H1 (cell line): ENCODE data around the gene RPL21.

Experiments used
- CHD2 ChIP-seq: IDR thresholded peaks from 2 replicates; pipeline ENCODE4 v1.6.1; 2012; ENCODE audit warnings: low read length, improper control_type of control experiment
- HDAC2 ChIP-seq, 2 experiments: fragments of 300-600 bp in 1 of 2; sonication (generic) in 1 of 2; IDR thresholded peaks; 2 replicates each; pipeline ENCODE4 v1.6.1; 2011 to 2012; ENCODE audit warnings: low read depth in 2 of 2, low read length in 2 of 2, mild to moderate bottlenecking in 2 of 2, moderate library complexity in 2 of 2, borderline replicate concordance in 1 of 2, inconsistent platforms in 1 of 2
- POLR2A ChIP-seq, 2 experiments: IDR thresholded peaks; 1 replicate in 1 of 2; 2 replicates in 1 of 2; pipeline ENCODE4 v1.6.1; 2011; ENCODE audit warnings: low read depth in 2 of 2, low read length in 2 of 2, mild to moderate bottlenecking in 2 of 2; ENCODE audit errors: control extremely low read depth in 1 of 2
- RFX5 ChIP-seq: IDR thresholded peaks from 2 replicates; pipeline ENCODE4 v1.6.1; 2011; ENCODE audit warnings: low read depth, low read length, improper control_type of control experiment, borderline replicate concordance
- SP1 ChIP-seq: IDR thresholded peaks from 2 replicates; pipeline ENCODE4 v1.6.1; 2011; ENCODE audit warnings: low read depth, low read length
- TF ChIP-seq, protein P1 (sequence below), 3 experiments: IDR thresholded peaks; 1 replicate in 2 of 3; 2 replicates in 1 of 3; pipeline versions ENCODE4 v1.5.1 to v1.6.1; 2011; ENCODE audit warnings: low read length in 3 of 3, mild to moderate bottlenecking in 3 of 3, inconsistent platforms in 2 of 3, low read depth in 1 of 3, moderate library complexity in 1 of 3; ENCODE audit not compliant: insufficient read depth in 1 of 3; ENCODE audit errors: control extremely low read depth in 1 of 3

DNA sequence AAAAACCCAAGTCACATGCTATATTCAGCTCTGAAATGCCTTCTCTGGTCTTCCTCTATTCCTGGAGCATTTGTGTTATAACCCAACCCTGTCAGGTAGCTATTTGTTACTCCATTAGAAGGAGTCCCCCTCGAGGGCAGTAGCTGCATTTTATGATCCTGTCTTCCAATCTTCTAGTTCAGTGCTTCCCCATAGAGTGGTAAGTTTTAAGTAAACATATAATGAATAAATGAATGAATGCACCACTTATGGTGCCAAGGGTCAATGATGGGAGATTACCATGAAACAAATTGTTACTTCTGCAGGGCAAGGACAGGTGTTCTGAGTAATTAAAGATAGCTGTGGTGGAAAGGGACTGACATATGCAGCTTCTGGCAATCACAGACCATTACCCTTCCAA lies 23.3 kb downstream of the RPL21 start:
- no peak for TF ChIP-seq CHD2
- TF ChIP-seq RFX5 = no peak
- TF ChIP-seq, protein P1, sequence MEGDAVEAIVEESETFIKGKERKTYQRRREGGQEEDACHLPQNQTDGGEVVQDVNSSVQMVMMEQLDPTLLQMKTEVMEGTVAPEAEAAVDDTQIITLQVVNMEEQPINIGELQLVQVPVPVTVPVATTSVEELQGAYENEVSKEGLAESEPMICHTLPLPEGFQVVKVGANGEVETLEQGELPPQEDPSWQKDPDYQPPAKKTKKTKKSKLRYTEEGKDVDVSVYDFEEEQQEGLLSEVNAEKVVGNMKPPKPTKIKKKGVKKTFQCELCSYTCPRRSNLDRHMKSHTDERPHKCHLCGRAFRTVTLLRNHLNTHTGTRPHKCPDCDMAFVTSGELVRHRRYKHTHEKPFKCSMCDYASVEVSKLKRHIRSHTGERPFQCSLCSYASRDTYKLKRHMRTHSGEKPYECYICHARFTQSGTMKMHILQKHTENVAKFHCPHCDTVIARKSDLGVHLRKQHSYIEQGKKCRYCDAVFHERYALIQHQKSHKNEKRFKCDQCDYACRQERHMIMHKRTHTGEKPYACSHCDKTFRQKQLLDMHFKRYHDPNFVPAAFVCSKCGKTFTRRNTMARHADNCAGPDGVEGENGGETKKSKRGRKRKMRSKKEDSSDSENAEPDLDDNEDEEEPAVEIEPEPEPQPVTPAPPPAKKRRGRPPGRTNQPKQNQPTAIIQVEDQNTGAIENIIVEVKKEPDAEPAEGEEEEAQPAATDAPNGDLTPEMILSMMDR (IDR thresholded peaks at IDR 0.05; ENCODE audit: control extremely low read depth in 1 of 3, insufficient read depth in 1 of 3, low read depth in 1 of 3, low read length in 3 of 3) = no peak
- no peak for TF ChIP-seq SP1
- TF ChIP-seq POLR2A (IDR thresholded peaks at IDR 0.05; ENCODE audit: control extremely low read depth in 1 of 2, low read depth in 2 of 2, low read length in 2 of 2) = no peak
- no peak for TF ChIP-seq HDAC2 (IDR thresholded peaks at IDR 0.05; ENCODE audit: borderline replicate concordance in 1 of 2, low read depth in 2 of 2, low read length in 2 of 2)
